ENCODE results near the gene RARG. TPM values are rescaled to one million over a fixed set of nuclear protein-coding genes. Genes with fewer than 3 reads are reported as not detected.

Gene RARG
- total and polyA plus RNA-seq, 2 donors (not counting 3 experiments of a cell fraction or from before 2014, with no cell fraction given) = 9.9 to 19.5 TPM

- POLR2A ChIA-PET = interaction anchor here (0.7 kb wide), 1 partner anchor 10 kb away, joined by 4 read pairs; the partner anchor contains the start of gene ESPL1
- dilution Hi-C loops (cut with MboI; ENCODE audit: extremely low pct_ligation_motif_present, low sequenced_read_pairs) = no loop called here
- intact Hi-C loops (cut with micrococcal nuclease) = no loop called here
- Histone ChIP-seq H3K4me1 (ENCODE audit: control insufficient read depth, extremely low read depth, insufficient read depth, low read length) (no peaks in the 10 kb centered on the region), H3K27ac (ENCODE audit: insufficient read depth, low read depth, low read length) (no peak overlapping the region), H4K20me1 (replicated peaks; ENCODE audit: control insufficient read depth, extremely low read depth, insufficient read depth, low read length) (no peaks in the 10 kb centered on the region), H3K27me3 (ENCODE audit: control insufficient read depth in 2 of 2, insufficient read depth in 2 of 2, low read length in 2 of 2) (no peaks in the 10 kb centered on the region), H3K4me2 (ENCODE audit: insufficient read depth, low read length) (no peak overlapping the region), H3K36me3 (ENCODE audit: control insufficient read depth in 2 of 2, extremely low read depth in 1 of 2, insufficient read depth in 2 of 2, low read length in 2 of 2) (peaks cover 16 to 18% of the 10 kb centered on the region in 2 experiments), H3K4me3 (replicated peaks in 1 of 3; ENCODE audit: insufficient read depth in 1 of 3, low read depth in 1 of 3, low read length in 3 of 3) (no peak overlapping the region), H3K79me2 (ENCODE audit: control insufficient read depth, insufficient read depth, low read length) (no peaks in the 10 kb centered on the region), H3K9ac (replicated peaks; ENCODE audit: extremely low read depth, insufficient read depth, low read length) (no peak overlapping the region), H3K9me1 (replicated peaks; ENCODE audit: control insufficient read depth, extremely low read depth, insufficient read depth, low read length) (no peaks in the 10 kb centered on the region), H3K9me3 (replicated peaks; ENCODE audit: control insufficient read depth, insufficient read depth, low read length) (no peaks in the 10 kb centered on the region), H2AFZ (ENCODE audit: low read depth, low read length) (no peak overlapping the region)
- no peak for FAIRE-seq
- BruUV-seq (replicated peaks) = no TSS peak
- CTCF ChIA-PET = interaction anchor here (0.8 to 1.9 kb wide), 4 partner anchors 9 to 66 kb away, joined by 3 to 7 read pairs (median 4); partner anchors contain the start of genes ESPL1 and PFDN5
- TF ChIP-seq MAX (IDR thresholded peaks at IDR 0.05; ENCODE audit: insufficient read depth, insufficient read length) = no peak
- TF ChIP-seq POLR2A (IDR thresholded peaks at IDR 0.05; ENCODE audit: low read depth, low read length) = no peak
- TF ChIP-seq POLR2AphosphoS5 (IDR thresholded peaks at IDR 0.05; ENCODE audit: insufficient read depth, low read depth, low read length) = no peak
- no peak for TF ChIP-seq EZH2 (IDR thresholded peaks at IDR 0.05; ENCODE audit: borderline replicate concordance, low read depth, low read length, severe bottlenecking)
- no peak for TF ChIP-seq FOS (IDR thresholded peaks at IDR 0.05; ENCODE audit: borderline replicate concordance, insufficient read depth, low read length)
- DNase-seq (ENCODE audit: low read depth, low spot score) = no peak
Measured at GRCh38 chr12:53279283-53279869, 47.4 kb upstream of the RARG start.

GRCh38 chr12:53277981-53278380 lies 46.0 kb upstream of the RARG start:
- Histone ChIP-seq H3K9ac (replicated peaks; ENCODE audit: extremely low read depth, insufficient read depth, low read length) (no peak overlapping the region), H4K20me1 (replicated peaks; ENCODE audit: control insufficient read depth, extremely low read depth, insufficient read depth, low read length) (no peaks in the 10 kb centered on the region), H3K4me3 (replicated peaks in 1 of 3; ENCODE audit: insufficient read depth in 1 of 3, low read depth in 1 of 3, low read length in 3 of 3) (no peak overlapping the region), H3K4me2 (ENCODE audit: insufficient read depth, low read length) (no peak overlapping the region), H3K4me1 (ENCODE audit: control insufficient read depth, extremely low read depth, insufficient read depth, low read length) (no peaks in the 10 kb centered on the region), H3K9me3 (replicated peaks; ENCODE audit: control insufficient read depth, insufficient read depth, low read length) (no peaks in the 10 kb centered on the region), H3K9me1 (replicated peaks; ENCODE audit: control insufficient read depth, extremely low read depth, insufficient read depth, low read length) (no peaks in the 10 kb centered on the region), H3K36me3 (ENCODE audit: control insufficient read depth in 2 of 2, extremely low read depth in 1 of 2, insufficient read depth in 2 of 2, low read length in 2 of 2) (peaks cover 15 to 16% of the 10 kb centered on the region in 2 experiments), H2AFZ (ENCODE audit: low read depth, low read length) (no peak overlapping the region), H3K27me3 (ENCODE audit: control insufficient read depth in 2 of 2, insufficient read depth in 2 of 2, low read length in 2 of 2) (no peaks in the 10 kb centered on the region), H3K79me2 (ENCODE audit: control insufficient read depth, insufficient read depth, low read length) (no peaks in the 10 kb centered on the region), H3K27ac (ENCODE audit: insufficient read depth, low read depth, low read length) (no peak overlapping the region)
- TF ChIP-seq EZH2 (IDR thresholded peaks at IDR 0.05; ENCODE audit: borderline replicate concordance, low read depth, low read length, severe bottlenecking) (no peak), POLR2AphosphoS5 (IDR thresholded peaks at IDR 0.05; ENCODE audit: insufficient read depth, low read depth, low read length) (no peak), FOS (IDR thresholded peaks at IDR 0.05; ENCODE audit: borderline replicate concordance, insufficient read depth, low read length) (no peak), MAX (IDR thresholded peaks at IDR 0.05; ENCODE audit: insufficient read depth, insufficient read length) (no peak), CTCF (IDR thresholded peaks at IDR 0.05; ENCODE audit: extremely low read depth in 1 of 2, insufficient read depth in 1 of 2, low read depth in 1 of 2, low read length in 2 of 2) (no peak), MYC (IDR thresholded peaks at IDR 0.05; ENCODE audit: low read depth, low read length) (no peak), JUN (IDR thresholded peaks at IDR 0.05; ENCODE audit: borderline replicate concordance, insufficient read depth, insufficient read length, low read depth) (no peak), POLR2A (IDR thresholded peaks at IDR 0.05; ENCODE audit: low read depth, low read length) (no peak)
- FAIRE-seq = no peak
- intact Hi-C loops (cut with micrococcal nuclease) = no loop called here
- ChIA-PET POLR2A (interaction anchor here (0.7 kb wide), 1 partner anchor 28 kb away, joined by 3 read pairs; no protein-coding TSS in a partner anchor), CTCF (interaction anchor here (0.6 to 2.2 kb wide), 4 partner anchors 10 to 64 kb away, joined by 3 to 21 read pairs (median 6); partner anchors contain the start of gene AAAS)
- DNase-seq (ENCODE audit: low read depth, low spot score) = no peak
- dilution Hi-C loops (cut with MboI; ENCODE audit: extremely low pct_ligation_motif_present, low sequenced_read_pairs) = no loop called here
- BruUV-seq (replicated peaks) = no TSS peak
